ENCODE results near the gene TAF11. TPM values are rescaled to one million over a fixed set of nuclear protein-coding genes. Genes with fewer than 3 reads are reported as not detected.
A peak's percentile ranks its signal among the peaks of the same experiment; 100 is the strongest.

The TAF11 gene
- total RNA-seq, 2 donors from 2014 or later = 44.7 to 50.4 TPM

GRCh38 chr6:34908194-34908593 lies 20.4 kb upstream of the TAF11 start:
- no peak overlapping the region for H3K9ac ChIP-seq (ENCODE audit: extremely low read depth, low read length, poor library complexity, severe bottlenecking)
- WGBS, 2 experiments (ENCODE audit: insufficient coverage in 1 of 2, insufficient read length in 1 of 2) = 98 to 100% methylated on average over 1 to 3 of the region's 3 CpGs
- H3K4me3 ChIP-seq (ENCODE audit: low read length) = no peak overlapping the region
- H3K27ac Mint-ChIP-seq = no peak overlapping the region
- peaks cover 14% of the 10 kb centered on the region for H3K4me1 Mint-ChIP-seq
- H3K36me3 ChIP-seq (ENCODE audit: control insufficient read depth, insufficient read depth, low read length) = peaks cover 3% of the 10 kb centered on the region
- no peak overlapping the region for H3K4me3 Mint-ChIP-seq
- H3K9me3 Mint-ChIP-seq = no peaks in the 10 kb centered on the region
- no peaks in the 10 kb centered on the region for H3K27me3 ChIP-seq (ENCODE audit: control insufficient read depth, insufficient read depth, low read length, poor library complexity, severe bottlenecking)
- TF ChIP-seq CTCF (conservative IDR thresholded peaks at IDR 0.05) = peak; percentile 28
- no peaks in the 10 kb centered on the region for H3K4me1 ChIP-seq (ENCODE audit: control insufficient read depth, insufficient read depth, low read length)
- peaks cover 8% of the 10 kb centered on the region for H3K36me3 Mint-ChIP-seq (ENCODE audit: low read depth)
- DNase-seq = no peak
- H3K27ac ChIP-seq (ENCODE audit: low read depth, low read length) = no peak overlapping the region
- no peaks in the 10 kb centered on the region for H3K27me3 Mint-ChIP-seq (ENCODE audit: insufficient read depth)
- H3K9me3 ChIP-seq (ENCODE audit: control insufficient read depth, low read length) = no peaks in the 10 kb centered on the region

- Histone ChIP-seq H3K27ac (ENCODE audit: low read depth, low read length) (no peak overlapping the region), H3K36me3 (ENCODE audit: control insufficient read depth, insufficient read depth, low read length) (no peaks in the 10 kb centered on the region), H3K4me3 (ENCODE audit: low read length) (no peak overlapping the region), H3K9ac (ENCODE audit: extremely low read depth, low read length, poor library complexity, severe bottlenecking) (no peak overlapping the region), H3K9me3 (ENCODE audit: control insufficient read depth, low read length) (no peaks in the 10 kb centered on the region), H3K4me1 (ENCODE audit: control insufficient read depth, insufficient read depth, low read length) (no peaks in the 10 kb centered on the region), H3K27me3 (ENCODE audit: control insufficient read depth, insufficient read depth, low read length, poor library complexity, severe bottlenecking) (no peaks in the 10 kb centered on the region)
- no peak for DNase-seq
- H3K4me1 Mint-ChIP-seq = peaks cover 14% of the 10 kb centered on the region
- no peak overlapping the region for H3K4me3 Mint-ChIP-seq
- no peaks in the 10 kb centered on the region for H3K9me3 Mint-ChIP-seq
- no peak for TF ChIP-seq CTCF (conservative IDR thresholded peaks at IDR 0.05)
- no peak overlapping the region for H3K27ac Mint-ChIP-seq
- peaks cover 8% of the 10 kb centered on the region for H3K36me3 Mint-ChIP-seq (ENCODE audit: low read depth)
- WGBS, 2 experiments (ENCODE audit: insufficient coverage in 1 of 2, insufficient read length in 1 of 2) = 96 to 100% methylated on average over 1 to 2 of the region's 2 CpGs
- no peaks in the 10 kb centered on the region for H3K27me3 Mint-ChIP-seq (ENCODE audit: insufficient read depth)
Observed at GRCh38 chr6:34906826-34907225, 19.0 kb upstream of the TAF11 start.

GRCh38 chr6:34904990-34905613 lies 17.3 kb upstream of the TAF11 start:
- Histone ChIP-seq H3K9ac (ENCODE audit: extremely low read depth, low read length, poor library complexity, severe bottlenecking) (no peak overlapping the region), H3K4me3 (ENCODE audit: low read length) (no peak overlapping the region), H3K36me3 (ENCODE audit: control insufficient read depth, insufficient read depth, low read length) (no peaks in the 10 kb centered on the region), H3K4me1 (ENCODE audit: control insufficient read depth, insufficient read depth, low read length) (no peaks in the 10 kb centered on the region), H3K27ac (ENCODE audit: low read depth, low read length) (no peak overlapping the region), H3K27me3 (ENCODE audit: control insufficient read depth, insufficient read depth, low read length, poor library complexity, severe bottlenecking) (no peaks in the 10 kb centered on the region), H3K9me3 (ENCODE audit: control insufficient read depth, low read length) (no peaks in the 10 kb centered on the region)
- H3K27me3 Mint-ChIP-seq (ENCODE audit: insufficient read depth) = no peaks in the 10 kb centered on the region
- DNase-seq = no peak
- H3K9me3 Mint-ChIP-seq = no peaks in the 10 kb centered on the region
- no peak overlapping the region for H3K4me3 Mint-ChIP-seq
- H3K36me3 Mint-ChIP-seq (ENCODE audit: low read depth) = peaks cover 8% of the 10 kb centered on the region
- peaks cover 8% of the 10 kb centered on the region for H3K4me1 Mint-ChIP-seq
- no peak overlapping the region for H3K27ac Mint-ChIP-seq
- 96 to 100% methylated on average over 1 to 5 of the region's 5 CpGs for WGBS, 2 experiments (ENCODE audit: insufficient coverage in 1 of 2, insufficient read length in 1 of 2)
- no peak for TF ChIP-seq CTCF (conservative IDR thresholded peaks at IDR 0.05)
